Parathyroid adenoma (tissue), 2 donors: ENCODE results near the gene ARHGAP26.

Experiments
- H2AFZ ChIP-seq: fragments of 300-600 bp; sonication (generic); one replicate; pipeline ENCODE4 v1.7.0; 2017; ENCODE audit warnings: antibody characterized with exemption, mild to moderate bottlenecking
- H3K27ac ChIP-seq: fragments of 300-600 bp; sonication (generic); one replicate; pipeline ENCODE4 v1.7.0; 2017
- H3K27me3 ChIP-seq: fragments of 300-600 bp; sonication (generic); one replicate; pipeline ENCODE4 v1.7.0; 2017; ENCODE audit warnings: low read length; ENCODE audit not compliant: control insufficient read depth, insufficient read depth
- H3K36me3 ChIP-seq: fragments of 300-600 bp; sonication (generic); one replicate; pipeline ENCODE4 v1.7.0; 2017; ENCODE audit warnings: low read length; ENCODE audit not compliant: control insufficient read depth, insufficient read depth
- H3K4me1 ChIP-seq: fragments of 300-600 bp; sonication (generic); one replicate; pipeline ENCODE4 v1.7.0; 2017; ENCODE audit warnings: control low read depth
- H3K4me2 ChIP-seq: fragments of 300-600 bp; sonication (generic); one replicate; pipeline ENCODE4 v1.7.0; 2017; ENCODE audit warnings: low read length
- H3K4me3 ChIP-seq: fragments of 300-600 bp; sonication (generic); one replicate; pipeline ENCODE4 v1.7.0; 2017; ENCODE audit warnings: low read depth, low read length
- H3K79me2 ChIP-seq: fragments of 300-600 bp; sonication (generic); one replicate; pipeline ENCODE4 v1.7.0; 2017; ENCODE audit warnings: control low read depth
- H3K9ac ChIP-seq: fragments of 300-600 bp; sonication (generic); one replicate; pipeline ENCODE4 v1.7.0; 2017; ENCODE audit warnings: mild to moderate bottlenecking
- H3K9me3 ChIP-seq: fragments of 300-600 bp; sonication (generic); one replicate; pipeline ENCODE4 v1.7.0; 2017; ENCODE audit warnings: low read length; ENCODE audit not compliant: control insufficient read depth
- TF ChIP-seq, protein P1 (sequence below): fragments of 300-600 bp; sonication (generic); IDR thresholded peaks from one replicate; pipeline ENCODE4 v1.7.0; 2017; ENCODE audit warnings: antibody characterized with exemption, mild to moderate bottlenecking
- donor health status: primary hyperparathyroidism.

Gene ARHGAP26

DNA sequence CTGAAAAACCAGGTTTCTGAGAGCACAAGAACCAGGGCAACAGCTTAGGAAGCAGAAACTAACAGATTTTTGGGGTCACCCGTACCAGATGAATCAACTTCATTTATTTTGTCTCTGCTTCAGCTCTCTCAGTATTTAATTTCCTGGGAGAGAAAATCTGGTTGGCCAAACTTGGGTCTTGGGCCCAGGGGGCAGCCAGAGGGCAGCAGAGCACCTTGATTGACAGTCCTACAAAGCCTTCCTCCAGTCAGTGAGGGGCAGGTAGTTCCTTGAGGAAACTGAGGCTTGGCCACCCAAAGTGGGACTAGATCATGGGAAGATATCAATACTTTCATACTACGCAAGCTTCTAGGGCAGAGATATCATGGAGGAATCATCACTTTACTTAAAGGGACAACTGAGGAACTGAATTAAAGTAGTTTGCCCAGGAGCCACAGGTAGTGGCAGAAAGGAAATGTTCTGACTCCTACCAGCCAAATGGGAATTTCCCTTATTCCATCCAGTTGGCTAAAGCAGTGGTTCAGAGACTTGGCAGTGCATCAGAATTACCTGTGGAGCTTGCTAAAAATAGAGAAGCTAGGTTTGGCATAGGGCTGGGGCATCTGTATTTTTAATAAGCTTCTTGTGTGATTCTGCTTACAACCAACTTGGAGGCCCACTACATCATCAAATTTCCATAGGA lies 21.5 kb upstream of the ARHGAP26 start:
- TF ChIP-seq, protein P1, sequence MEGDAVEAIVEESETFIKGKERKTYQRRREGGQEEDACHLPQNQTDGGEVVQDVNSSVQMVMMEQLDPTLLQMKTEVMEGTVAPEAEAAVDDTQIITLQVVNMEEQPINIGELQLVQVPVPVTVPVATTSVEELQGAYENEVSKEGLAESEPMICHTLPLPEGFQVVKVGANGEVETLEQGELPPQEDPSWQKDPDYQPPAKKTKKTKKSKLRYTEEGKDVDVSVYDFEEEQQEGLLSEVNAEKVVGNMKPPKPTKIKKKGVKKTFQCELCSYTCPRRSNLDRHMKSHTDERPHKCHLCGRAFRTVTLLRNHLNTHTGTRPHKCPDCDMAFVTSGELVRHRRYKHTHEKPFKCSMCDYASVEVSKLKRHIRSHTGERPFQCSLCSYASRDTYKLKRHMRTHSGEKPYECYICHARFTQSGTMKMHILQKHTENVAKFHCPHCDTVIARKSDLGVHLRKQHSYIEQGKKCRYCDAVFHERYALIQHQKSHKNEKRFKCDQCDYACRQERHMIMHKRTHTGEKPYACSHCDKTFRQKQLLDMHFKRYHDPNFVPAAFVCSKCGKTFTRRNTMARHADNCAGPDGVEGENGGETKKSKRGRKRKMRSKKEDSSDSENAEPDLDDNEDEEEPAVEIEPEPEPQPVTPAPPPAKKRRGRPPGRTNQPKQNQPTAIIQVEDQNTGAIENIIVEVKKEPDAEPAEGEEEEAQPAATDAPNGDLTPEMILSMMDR, result peak; percentile 62
- no peak overlapping the region for H3K4me2 ChIP-seq
- no peaks in the 10 kb centered on the region for H3K36me3 ChIP-seq
- H3K27ac ChIP-seq, result no peak overlapping the region
- H3K9me3 ChIP-seq, result no peaks in the 10 kb centered on the region
- H3K4me3 ChIP-seq, result no peak overlapping the region
- no peaks in the 10 kb centered on the region for H3K4me1 ChIP-seq
- H3K79me2 ChIP-seq, result no peaks in the 10 kb centered on the region
- no peak overlapping the region for H3K9ac ChIP-seq
- no peaks in the 10 kb centered on the region for H3K27me3 ChIP-seq
- H2AFZ ChIP-seq, result no peak overlapping the region

- Histone ChIP-seq H3K4me1 (no peaks in the 10 kb centered on the region), H3K9me3 (no peaks in the 10 kb centered on the region), H3K27me3 (no peaks in the 10 kb centered on the region), H3K27ac (no peak overlapping the region), H2AFZ (no peak overlapping the region), H3K9ac (no peak overlapping the region), H3K4me3 (no peak overlapping the region), H3K36me3 (no peaks in the 10 kb centered on the region), H3K79me2 (no peaks in the 10 kb centered on the region), H3K4me2 (no peak overlapping the region)
- TF ChIP-seq, protein P1, result no peak
Observed at GRCh38 chr5:142749321-142749720, 20.9 kb upstream of the ARHGAP26 start.

GRCh38 chr5:142753116-142753631 lies 17.0 kb upstream of the ARHGAP26 start:
- Histone ChIP-seq H3K4me3 (no peak overlapping the region), H3K4me2 (no peak overlapping the region), H3K36me3 (no peaks in the 10 kb centered on the region), H3K27me3 (no peaks in the 10 kb centered on the region), H3K27ac (peak overlapping the region; percentile 36), H3K4me1 (no peaks in the 10 kb centered on the region), H3K9me3 (no peaks in the 10 kb centered on the region), H3K9ac (no peak overlapping the region), H3K79me2 (no peaks in the 10 kb centered on the region), H2AFZ (peak overlapping the region; percentile 44)
- TF ChIP-seq, protein P1, result no peak

DNA sequence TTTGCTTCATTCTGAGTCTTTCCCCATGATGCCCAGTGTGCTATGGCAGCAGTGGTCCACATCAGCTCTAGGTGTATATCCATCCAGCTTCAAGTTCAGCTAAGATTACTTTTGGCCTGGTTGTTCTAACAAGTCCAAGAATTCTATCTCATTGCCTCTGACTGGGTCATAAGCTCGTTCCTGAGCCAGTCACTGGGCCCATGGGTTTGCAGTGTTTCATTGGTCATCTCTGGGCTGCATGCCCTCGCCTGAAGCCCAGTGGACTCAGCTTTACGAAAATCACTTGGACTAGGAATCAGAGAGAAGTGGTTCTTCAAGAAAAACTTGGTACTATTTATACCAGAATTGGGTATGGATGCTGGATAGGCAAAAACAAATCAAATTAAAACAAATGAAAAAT lies 16.1 kb upstream of the ARHGAP26 start:
- Histone ChIP-seq H3K27ac (no peak overlapping the region), H3K9me3 (no peaks in the 10 kb centered on the region), H3K27me3 (no peaks in the 10 kb centered on the region), H3K4me3 (no peak overlapping the region), H3K4me2 (no peak overlapping the region), H3K9ac (no peak overlapping the region), H3K36me3 (no peaks in the 10 kb centered on the region), H2AFZ (no peak overlapping the region), H3K79me2 (no peaks in the 10 kb centered on the region), H3K4me1 (no peaks in the 10 kb centered on the region)
- TF ChIP-seq, protein P1, result no peak

DNA sequence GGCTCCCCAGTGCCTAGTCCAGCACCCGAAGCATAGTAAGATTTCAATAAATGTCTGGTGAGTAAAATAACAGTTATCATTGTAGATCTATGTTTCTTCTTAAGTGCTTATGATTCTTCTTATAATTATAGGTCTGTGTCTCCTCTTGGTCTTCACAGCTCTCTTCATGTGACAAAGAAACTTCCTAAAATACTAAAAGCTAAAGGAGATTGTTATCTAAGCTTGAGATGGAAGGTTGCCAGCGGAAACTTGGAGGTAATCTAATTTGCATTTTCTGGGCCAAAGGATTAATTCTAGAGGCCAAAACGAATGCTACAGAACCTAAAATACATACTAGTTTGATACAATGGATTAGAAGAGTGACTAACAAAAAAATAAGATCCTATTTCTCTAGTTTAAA lies 13.6 kb upstream of the ARHGAP26 start:
- H3K4me3 ChIP-seq, result no peak overlapping the region
- no peaks in the 10 kb centered on the region for H3K79me2 ChIP-seq
- H3K36me3 ChIP-seq, result no peaks in the 10 kb centered on the region

More for the DNA sequence above, 13.6 kb upstream of the ARHGAP26 start:
- Histone ChIP-seq H2AFZ (no peak overlapping the region), H3K4me2 (no peak overlapping the region), H3K27me3 (no peaks in the 10 kb centered on the region), H3K9me3 (no peaks in the 10 kb centered on the region), H3K4me1 (no peaks in the 10 kb centered on the region), H3K9ac (no peak overlapping the region), H3K27ac (no peak overlapping the region)
- TF ChIP-seq, protein P1, result no peak
